Vagina (tissue), 2 donors: Measurements from ENCODE around the gene PLIN5. TPM values are rescaled to one million over a fixed set of nuclear protein-coding genes. Genes with fewer than 3 reads are reported as not detected.

ENCODE experiments used
- DNase-seq, 2 donors: peaks; one replicate each; pipeline ENCODE4 v3.0.0-alpha.2; 2017; ENCODE audit errors: extremely low spot score in 2 of 2
- H3K27ac ChIP-seq: fragments of 200-600 bp; sonication (generic); one replicate; pipeline ENCODE4 v1.5.1; 2019
- H3K27me3 ChIP-seq: fragments of 200-600 bp; sonication (generic); one replicate; pipeline ENCODE4 v1.5.1; 2019
- H3K36me3 ChIP-seq, 2 donors: fragments of 200-600 bp; sonication (generic); one replicate each; pipeline ENCODE4 v1.5.1; 2017 to 2019
- H3K4me1 ChIP-seq: fragments of 200-600 bp; sonication (generic); one replicate; pipeline ENCODE4 v1.5.1; 2019
- H3K4me3 ChIP-seq, 2 donors: fragments of 200-600 bp; sonication (generic); 1 replicate in 1 of 2; 2 replicates in 1 of 2; pipeline ENCODE4 v1.5.1; 2016 to 2019
- H3K9me3 ChIP-seq: fragments of 200-600 bp; sonication (generic); one replicate; pipeline ENCODE4 v1.5.1; 2019
- POLR2A ChIP-seq, 2 donors: fragments of 450-650 bp; IDR thresholded peaks; one replicate each; pipeline ENCODE4 v1.6.1; 2017; ENCODE audit warnings: antibody characterized with exemption in 2 of 2, mild to moderate bottlenecking in 2 of 2, moderate library complexity in 2 of 2
- POLR2AphosphoS5 ChIP-seq, 2 donors: sonication (generic); formaldehyde crosslinking; IDR thresholded peaks; one replicate each; pipeline ENCODE4 v1.9.0; 2017; ENCODE audit warnings: antibody characterized with exemption in 2 of 2, mild to moderate bottlenecking in 2 of 2, low read depth in 1 of 2; ENCODE audit not compliant: insufficient read depth in 1 of 2
- intact Hi-C: fragments of 100-400 bp; cut with DNase I; formaldehyde crosslinking; loops from one replicate; pipeline ENCODE4 v1.15.1; 2023
- total RNA-seq: library from RNA; depleted of rRNA; stranded (reverse); fragments of >200 nt; gene quantifications from one replicate; pipeline ENCODE4 v1.2.3, GENCODE V29; 2016
- TF ChIP-seq, protein P1 (sequence below), 3 experiments: fragments of 450-650 bp in 2 of 3; fragments of 200-600 bp in 1 of 3; sonication (generic) in 1 of 3; IDR thresholded peaks; one replicate each; pipeline ENCODE4 v1.5.1; 2017 to 2019; ENCODE audit warnings: antibody characterized with exemption in 3 of 3, mild to moderate bottlenecking in 2 of 3, moderate library complexity in 2 of 3

Gene PLIN5, protein sequence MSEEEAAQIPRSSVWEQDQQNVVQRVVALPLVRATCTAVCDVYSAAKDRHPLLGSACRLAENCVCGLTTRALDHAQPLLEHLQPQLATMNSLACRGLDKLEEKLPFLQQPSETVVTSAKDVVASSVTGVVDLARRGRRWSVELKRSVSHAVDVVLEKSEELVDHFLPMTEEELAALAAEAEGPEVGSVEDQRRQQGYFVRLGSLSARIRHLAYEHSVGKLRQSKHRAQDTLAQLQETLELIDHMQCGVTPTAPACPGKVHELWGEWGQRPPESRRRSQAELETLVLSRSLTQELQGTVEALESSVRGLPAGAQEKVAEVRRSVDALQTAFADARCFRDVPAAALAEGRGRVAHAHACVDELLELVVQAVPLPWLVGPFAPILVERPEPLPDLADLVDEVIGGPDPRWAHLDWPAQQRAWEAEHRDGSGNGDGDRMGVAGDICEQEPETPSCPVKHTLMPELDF
- 8.8 TPM for total RNA-seq

DNA sequence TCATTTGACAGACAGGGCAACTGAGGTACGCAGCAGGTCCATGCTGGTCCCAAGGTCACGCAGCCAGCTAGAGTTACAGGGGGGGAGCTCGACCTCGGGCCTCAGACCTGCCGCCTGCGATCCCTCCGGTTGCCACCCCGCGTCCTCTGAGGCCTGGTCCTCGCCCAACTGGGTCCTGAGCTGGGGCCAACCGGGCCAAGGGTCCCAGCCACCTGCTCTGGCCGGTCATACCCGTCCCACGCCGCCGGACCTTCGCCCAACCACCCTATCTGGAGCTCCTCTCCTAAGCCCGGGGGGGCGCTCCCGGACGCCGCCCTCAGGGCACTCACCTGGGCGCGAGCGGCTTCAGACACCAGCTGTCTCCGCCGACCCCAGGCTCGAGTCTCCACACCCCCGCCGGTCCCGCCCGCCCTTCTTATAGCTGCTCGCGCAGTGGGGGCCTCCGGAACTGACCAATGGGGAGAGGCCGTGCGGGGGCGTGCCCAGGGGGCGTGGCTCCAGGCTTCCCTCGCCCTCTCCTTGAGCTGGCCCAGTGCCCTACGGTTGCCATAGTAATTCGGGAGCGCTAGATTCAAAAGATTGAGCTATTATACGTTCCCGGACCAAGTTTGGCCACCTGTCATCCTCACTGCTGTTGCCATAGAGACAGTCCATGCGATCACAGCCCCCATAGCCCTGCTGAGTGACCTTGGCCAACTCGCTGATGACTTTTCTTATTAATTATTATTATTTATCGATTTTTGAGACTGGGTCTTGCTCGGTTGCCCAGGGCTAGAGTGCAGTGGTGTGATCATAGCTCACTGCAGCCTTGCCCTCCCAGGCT is at the start of gene PLIN5:
PLIN5 (minus strand) TSS at position 389 of the 823 bp plus-strand sequence. CDS start 1,150 bp downstream, outside the sequence.
- intact Hi-C loops = no loop called here
- Histone ChIP-seq H3K27ac (no peak within 1 kb of the TSS), H3K36me3 (no peaks in the 10 kb centered on the region), H3K27me3 (no peaks in the 10 kb centered on the region), H3K4me1 (peaks cover 11% of the 10 kb centered on the region), H3K4me3 (peak within 1 kb of the TSS in 1 of 2 donors; percentile 14), H3K9me3 (no peaks in the 10 kb centered on the region)
- DNase-seq = no peak
- TF ChIP-seq POLR2AphosphoS5 (IDR thresholded peaks at IDR 0.05; ENCODE audit: insufficient read depth in 1 of 2, low read depth in 1 of 2) (no peak), POLR2A (IDR thresholded peaks at IDR 0.05) (no peak)
- TF ChIP-seq, protein P1, sequence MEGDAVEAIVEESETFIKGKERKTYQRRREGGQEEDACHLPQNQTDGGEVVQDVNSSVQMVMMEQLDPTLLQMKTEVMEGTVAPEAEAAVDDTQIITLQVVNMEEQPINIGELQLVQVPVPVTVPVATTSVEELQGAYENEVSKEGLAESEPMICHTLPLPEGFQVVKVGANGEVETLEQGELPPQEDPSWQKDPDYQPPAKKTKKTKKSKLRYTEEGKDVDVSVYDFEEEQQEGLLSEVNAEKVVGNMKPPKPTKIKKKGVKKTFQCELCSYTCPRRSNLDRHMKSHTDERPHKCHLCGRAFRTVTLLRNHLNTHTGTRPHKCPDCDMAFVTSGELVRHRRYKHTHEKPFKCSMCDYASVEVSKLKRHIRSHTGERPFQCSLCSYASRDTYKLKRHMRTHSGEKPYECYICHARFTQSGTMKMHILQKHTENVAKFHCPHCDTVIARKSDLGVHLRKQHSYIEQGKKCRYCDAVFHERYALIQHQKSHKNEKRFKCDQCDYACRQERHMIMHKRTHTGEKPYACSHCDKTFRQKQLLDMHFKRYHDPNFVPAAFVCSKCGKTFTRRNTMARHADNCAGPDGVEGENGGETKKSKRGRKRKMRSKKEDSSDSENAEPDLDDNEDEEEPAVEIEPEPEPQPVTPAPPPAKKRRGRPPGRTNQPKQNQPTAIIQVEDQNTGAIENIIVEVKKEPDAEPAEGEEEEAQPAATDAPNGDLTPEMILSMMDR (IDR thresholded peaks at IDR 0.05) = no peak

DNA sequence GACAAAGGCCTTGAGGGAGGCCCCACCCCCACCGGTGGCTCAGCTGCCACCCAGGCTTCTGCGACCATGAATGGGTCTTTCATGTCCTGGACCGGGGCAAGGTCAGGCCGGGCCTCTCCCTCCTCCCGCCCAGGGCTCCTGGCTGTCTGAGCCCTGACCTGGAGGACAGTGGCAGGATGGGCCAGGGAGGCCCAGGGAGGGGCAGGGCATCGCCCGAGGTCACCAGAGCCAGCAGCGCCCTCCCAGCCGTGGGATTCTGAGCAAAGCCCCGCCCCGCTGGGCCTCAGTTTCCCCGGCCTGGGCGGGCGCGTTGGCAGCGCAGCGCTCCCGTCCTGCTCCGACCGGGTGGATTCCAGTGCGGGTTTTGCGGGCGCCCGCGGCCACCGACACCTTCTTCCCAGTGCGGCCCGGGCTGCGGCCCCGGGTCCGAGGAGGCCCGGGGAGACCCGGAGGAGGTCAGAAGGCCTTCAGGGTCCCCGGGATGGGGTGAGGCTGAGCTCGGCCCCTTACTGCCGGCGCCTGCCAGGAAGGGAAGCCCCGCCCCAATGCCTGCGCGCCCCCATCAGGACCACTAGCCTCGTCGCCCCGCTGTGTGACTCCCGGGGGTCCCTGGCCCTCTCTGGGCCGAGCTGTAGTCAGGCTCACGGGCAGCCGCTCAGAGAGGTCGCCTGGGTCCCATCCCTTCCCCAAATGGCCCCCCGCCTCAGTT is 49.1 kb upstream of the PLIN5 start:
- no peaks in the 10 kb centered on the region for H3K9me3 ChIP-seq
- no peak for DNase-seq
- no peaks in the 10 kb centered on the region for H3K36me3 ChIP-seq
- no peak overlapping the region for H3K27ac ChIP-seq
- intact Hi-C loops = no loop called here
- peaks cover 16% of the 10 kb centered on the region for H3K4me1 ChIP-seq
- TF ChIP-seq POLR2AphosphoS5 (IDR thresholded peaks at IDR 0.05; ENCODE audit: insufficient read depth in 1 of 2, low read depth in 1 of 2) = no peak
- no peak for TF ChIP-seq POLR2A (IDR thresholded peaks at IDR 0.05)
- H3K4me3 ChIP-seq = peak overlapping the region; percentile 39 to 42
- no peaks in the 10 kb centered on the region for H3K27me3 ChIP-seq

DNA sequence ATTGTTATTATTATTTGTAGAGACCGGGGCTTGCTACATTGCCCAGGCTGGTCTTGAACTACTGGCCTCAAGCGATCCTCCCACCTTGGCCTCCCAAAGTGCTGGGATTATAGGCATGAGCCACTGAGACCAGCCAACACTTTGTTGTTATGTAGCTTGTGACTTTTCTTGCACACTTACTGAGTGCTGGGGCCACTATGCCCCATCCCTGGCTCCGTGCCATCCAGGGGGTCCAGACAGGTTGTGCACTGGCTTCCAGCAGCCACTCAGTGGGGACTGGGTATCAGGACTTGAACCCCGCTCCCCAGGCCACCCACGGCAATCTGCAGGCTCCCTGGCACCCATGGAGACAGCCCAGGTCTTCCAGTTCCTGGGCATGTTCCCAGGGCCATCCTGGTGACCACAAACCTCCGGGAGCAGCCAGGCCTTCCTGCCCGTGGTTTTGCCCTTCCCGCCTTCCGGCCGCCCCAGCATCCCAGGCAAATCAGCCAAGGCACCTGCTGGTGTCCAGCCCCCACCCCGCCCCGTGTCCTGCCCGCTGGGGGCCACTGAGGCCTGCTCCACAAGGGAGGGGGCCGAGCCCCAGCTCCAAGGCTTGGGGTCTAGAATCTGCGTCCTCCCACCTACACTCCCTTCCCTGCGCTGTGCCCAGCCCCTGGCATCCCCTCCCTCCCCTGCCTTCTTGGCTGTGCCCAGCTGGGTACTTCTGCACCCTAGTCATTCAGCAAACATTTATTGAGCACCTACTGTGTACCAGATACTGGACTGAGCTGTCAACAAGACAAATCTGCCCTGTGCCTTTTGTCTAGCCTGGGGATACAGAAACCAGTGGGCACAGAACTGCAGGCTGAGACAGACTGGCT is 48.2 kb upstream of the PLIN5 start:
- TF ChIP-seq, protein P1 (IDR thresholded peaks at IDR 0.05) = no peak
- no peak for TF ChIP-seq POLR2A (IDR thresholded peaks at IDR 0.05)
- no peak for TF ChIP-seq POLR2AphosphoS5 (IDR thresholded peaks at IDR 0.05; ENCODE audit: insufficient read depth in 1 of 2, low read depth in 1 of 2)

DNA sequence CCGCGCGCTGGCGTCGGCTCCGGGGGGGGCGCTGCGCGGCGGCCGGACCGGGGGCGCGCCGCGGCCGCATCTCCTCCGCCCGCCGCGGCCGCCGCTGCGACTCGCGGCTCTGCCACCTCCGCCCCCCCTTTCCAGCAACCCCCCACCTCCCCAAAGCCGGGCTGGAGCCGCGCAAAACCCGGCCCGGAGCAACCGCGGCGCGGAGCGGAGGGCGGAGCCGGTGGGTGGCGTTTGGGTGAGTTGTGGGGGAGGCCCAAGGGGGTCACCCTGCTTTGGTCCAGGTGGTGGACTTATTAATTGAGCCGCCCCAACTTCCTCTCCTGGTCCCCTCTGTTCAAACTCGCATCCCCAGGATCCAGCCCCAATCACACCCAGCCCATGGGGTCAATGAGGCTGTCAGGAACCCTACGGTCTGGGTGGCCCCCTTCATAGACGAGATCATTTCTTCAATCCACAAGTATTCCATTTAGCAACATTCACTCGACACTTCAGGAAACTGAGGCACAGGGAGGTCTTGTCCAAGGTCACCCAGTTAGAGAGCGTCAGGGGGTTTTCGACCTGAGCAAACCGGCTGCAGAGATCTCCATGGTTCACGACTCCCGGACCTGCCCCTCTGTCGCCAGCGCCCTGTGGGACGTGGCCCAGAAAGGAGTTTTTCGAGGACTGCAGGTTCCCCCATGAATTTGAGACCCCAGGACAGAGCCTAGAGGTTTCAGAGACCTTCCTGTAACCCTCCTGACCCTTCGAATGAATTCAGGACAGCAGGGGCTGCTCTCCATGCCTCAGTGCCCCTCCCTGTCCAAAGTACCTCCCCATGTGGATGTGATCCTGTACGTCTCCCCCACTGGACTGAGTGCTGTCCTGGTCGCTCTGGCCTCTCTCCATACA is 46.9 kb upstream of the PLIN5 start:
- TF ChIP-seq, protein P1 (IDR thresholded peaks at IDR 0.05) = no peak
- no peak for TF ChIP-seq POLR2A (IDR thresholded peaks at IDR 0.05)
- TF ChIP-seq POLR2AphosphoS5 (IDR thresholded peaks at IDR 0.05; ENCODE audit: insufficient read depth in 1 of 2, low read depth in 1 of 2) = no peak
- no peak overlapping the region for H3K4me3 ChIP-seq
- intact Hi-C loops = no loop called here
- H3K36me3 ChIP-seq = no peaks in the 10 kb centered on the region
- no peak overlapping the region for H3K27ac ChIP-seq
- H3K27me3 ChIP-seq = no peaks in the 10 kb centered on the region
- no peaks in the 10 kb centered on the region for H3K9me3 ChIP-seq
- no peak for DNase-seq
- H3K4me1 ChIP-seq = peaks cover 16% of the 10 kb centered on the region

More for the DNA sequence above, 48.2 kb upstream of the PLIN5 start:
- no peaks in the 10 kb centered on the region for H3K27me3 ChIP-seq
- intact Hi-C loops = no loop called here
- DNase-seq = no peak
- H3K27ac ChIP-seq = no peak overlapping the region
- H3K4me1 ChIP-seq = peaks cover 16% of the 10 kb centered on the region
- H3K36me3 ChIP-seq = no peaks in the 10 kb centered on the region
- H3K9me3 ChIP-seq = no peaks in the 10 kb centered on the region
- H3K4me3 ChIP-seq = no peak overlapping the region
